SK-N-SH (cell line): ENCODE data around the gene TAOK3. TPM values are rescaled to one million over a fixed set of nuclear protein-coding genes. Genes with fewer than 3 reads are reported as not detected.

ENCODE experiments used
- CTCF ChIA-PET: fragments of 300-600, 350-600 bp; formaldehyde crosslinking; extraction: SDS; loops from one replicate; lab custom pipeline; 2021; lab: Yijun Ruan, JAX
- POLR2A ChIA-PET: fragments of 350-600 bp; sonication (Branson Sonifier 250); formaldehyde crosslinking; extraction: SDS; loops from one replicate; lab custom pipeline; 2020; ENCODE audit warnings: antibody characterized with exemption, inconsistent platforms; lab: Yijun Ruan, JAX
- DNase-seq: peaks from one replicate; pipeline ENCODE4 v3.0.0; 2012
- H2AFZ ChIP-seq: fragments of 200-600 bp; sonication (generic); 2 replicates; pipeline ENCODE4 v1.8.1; 2016; ENCODE audit warnings: antibody characterized with exemption, mild to moderate bottlenecking, low read depth
- H3F3A ChIP-seq: fragments of 200-600 bp; sonication (generic); replicated peaks from 2 replicates; pipeline ENCODE3; 2016; ENCODE audit warnings: antibody characterized with exemption, mild to moderate bottlenecking; ENCODE audit not compliant: insufficient read depth
- H3K27ac ChIP-seq, 2 experiments: fragments of 200-500 bp in 1 of 2; fragments of 200-600 bp in 1 of 2; sonication (Bioruptor generic) in 1 of 2; sonication (generic), shearing (Covaris generic) in 1 of 2; 2 replicates each; pipeline versions ENCODE4 v1.5.1 to v1.6.1; 2014 to 2016; ENCODE audit warnings: low read depth in 2 of 2, inconsistent platforms in 1 of 2, low read length in 1 of 2, mild to moderate bottlenecking in 1 of 2, mixed read lengths in 1 of 2
- H3K27me3 ChIP-seq: fragments of 200-600 bp; sonication (generic), shearing (Covaris generic); 2 replicates; pipeline ENCODE4 v1.6.1; 2016; ENCODE audit warnings: mixed run types; ENCODE audit not compliant: insufficient read depth
- H3K36me3 ChIP-seq, 2 experiments: fragments of 200-500 bp in 1 of 2; fragments of 200-600 bp in 1 of 2; sonication (Bioruptor generic) in 1 of 2; sonication (generic) in 1 of 2; replicated peaks in 1 of 2; 2 replicates each; pipeline versions ENCODE3 to v1.5.1; 2014 to 2016; ENCODE audit warnings: low read length in 1 of 2, mild to moderate bottlenecking in 1 of 2; ENCODE audit not compliant: insufficient read depth in 2 of 2, control insufficient read depth in 1 of 2
- H3K4me1 ChIP-seq, 2 experiments: fragments of 200-500 bp in 1 of 2; fragments of 200-600 bp in 1 of 2; sonication (Bioruptor generic) in 1 of 2; sonication (generic), shearing (Covaris generic) in 1 of 2; 2 replicates each; pipeline versions ENCODE4 v1.5.1 to v1.6.1; 2014 to 2016; ENCODE audit warnings: low read depth in 1 of 2, low read length in 1 of 2, mixed run types in 1 of 2; ENCODE audit not compliant: insufficient read depth in 2 of 2, control insufficient read depth in 1 of 2
- H3K4me2 ChIP-seq: fragments of 200-600 bp; sonication (generic), shearing (Covaris generic); 2 replicates; pipeline ENCODE4 v1.6.1; 2017; ENCODE audit warnings: mixed run types
- H3K4me3 ChIP-seq, 2 experiments: fragments of 200-500 bp in 1 of 2; fragments of 200-600 bp in 1 of 2; sonication (Bioruptor generic) in 1 of 2; sonication (generic), shearing (Covaris generic) in 1 of 2; 2 replicates each; pipeline versions ENCODE4 v1.5.1 to v1.8.1; 2014 to 2016; ENCODE audit warnings: low read depth in 2 of 2, inconsistent platforms in 1 of 2, low read length in 1 of 2, mild to moderate bottlenecking in 1 of 2, mixed read lengths in 1 of 2, moderate library complexity in 1 of 2
- H3K79me2 ChIP-seq: fragments of 200-600 bp; sonication (generic); 2 replicates; pipeline ENCODE4 v1.8.1; 2017; ENCODE audit warnings: mild to moderate bottlenecking; ENCODE audit not compliant: insufficient read depth
- H3K9ac ChIP-seq: fragments of 200-600 bp; sonication (generic); 2 replicates; pipeline ENCODE4 v1.6.1; 2017; ENCODE audit warnings: mixed run types
- H3K9me2 ChIP-seq: fragments of 200-600 bp; sonication (generic); 2 replicates; pipeline ENCODE4 v1.6.1; 2017; ENCODE audit warnings: mixed run types
- H3K9me3 ChIP-seq: fragments of 200-600 bp; sonication (generic); 2 replicates; pipeline ENCODE4 v1.6.1; 2017; ENCODE audit warnings: mixed run types, mild to moderate bottlenecking, moderate library complexity
- H4K20me1 ChIP-seq: fragments of 200-600 bp; sonication (generic); 2 replicates; pipeline ENCODE4 v1.6.1; 2017; ENCODE audit warnings: mild to moderate bottlenecking, mixed run types; ENCODE audit not compliant: insufficient read depth
- FOSL2 ChIP-seq: IDR thresholded peaks from 2 replicates; pipeline ENCODE4 v1.4.0; 2012; ENCODE audit warnings: low read depth, mild to moderate bottlenecking, moderate library complexity, borderline replicate concordance
- FOXJ3 ChIP-seq: sonication (generic); formaldehyde crosslinking; IDR thresholded peaks from 2 replicates; pipeline ENCODE4 v1.5.1; 2020; ENCODE audit warnings: mild to moderate bottlenecking, missing genetic modification reagents
- MXI1 ChIP-seq: IDR thresholded peaks from 2 replicates; pipeline ENCODE4 v1.6.1; 2012; ENCODE audit warnings: mild to moderate bottlenecking, low read depth, low read length, improper control_type of control experiment
- NFIC ChIP-seq: IDR thresholded peaks from 2 replicates; pipeline ENCODE4 v1.4.0; 2012; ENCODE audit warnings: borderline replicate concordance
- RAD21 ChIP-seq: IDR thresholded peaks from 2 replicates; pipeline ENCODE4 v1.6.1; 2012; ENCODE audit warnings: mild to moderate bottlenecking, low read length
- REST ChIP-seq: IDR thresholded peaks from 2 replicates; pipeline ENCODE4 v1.6.1; 2012; ENCODE audit warnings: mild to moderate bottlenecking, low read depth, low read length, moderate library complexity
- RXRA ChIP-seq: IDR thresholded peaks from 2 replicates; pipeline ENCODE4 v1.4.0; 2012; ENCODE audit warnings: low read depth, mild to moderate bottlenecking, borderline replicate concordance
- SMC3 ChIP-seq: IDR thresholded peaks from 2 replicates; pipeline ENCODE4 v1.6.1; 2012; ENCODE audit warnings: low read depth, low read length, improper control_type of control experiment
- TAF1 ChIP-seq: IDR thresholded peaks from 2 replicates; pipeline ENCODE4 v1.6.1; 2012; ENCODE audit warnings: low read depth, mild to moderate bottlenecking, low read length, moderate library complexity, borderline replicate concordance
- YY1 ChIP-seq: IDR thresholded peaks from 2 replicates; pipeline ENCODE4 v1.4.0; 2012; ENCODE audit warnings: low read depth, mild to moderate bottlenecking
- ZBTB33 ChIP-seq: IDR thresholded peaks from 2 replicates; pipeline ENCODE4 v1.4.0; 2012; ENCODE audit warnings: low read depth, borderline replicate concordance
- WGBS: methylation state at CpG from one replicate; pipeline ENCODE4 v1.1.6; 2017; ENCODE audit warnings: low lambda C conversion rate; 5-methylcytosine and 5-hydroxymethylcytosine counted together
- polyA plus RNA-seq, 3 experiments: library from polyadenylated mRNA; depleted of rRNA; stranded (reverse); fragments of >200 nt; gene quantifications; 2 replicates each; pipeline ENCODE4 v1.2.3, GENCODE V29; 2012
- TF ChIP-seq, protein P1 (sequence below): fragments of 200-600 bp; sonication (generic); IDR thresholded peaks from 2 replicates; pipeline ENCODE4 v1.6.1; 2017; ENCODE audit warnings: antibody characterized with exemption, mild to moderate bottlenecking, moderate library complexity

Gene TAOK3
- polyA plus RNA-seq, 1 of the 3 experiments (the other 2 are of a cell fraction) = 18.1 TPM

DNA sequence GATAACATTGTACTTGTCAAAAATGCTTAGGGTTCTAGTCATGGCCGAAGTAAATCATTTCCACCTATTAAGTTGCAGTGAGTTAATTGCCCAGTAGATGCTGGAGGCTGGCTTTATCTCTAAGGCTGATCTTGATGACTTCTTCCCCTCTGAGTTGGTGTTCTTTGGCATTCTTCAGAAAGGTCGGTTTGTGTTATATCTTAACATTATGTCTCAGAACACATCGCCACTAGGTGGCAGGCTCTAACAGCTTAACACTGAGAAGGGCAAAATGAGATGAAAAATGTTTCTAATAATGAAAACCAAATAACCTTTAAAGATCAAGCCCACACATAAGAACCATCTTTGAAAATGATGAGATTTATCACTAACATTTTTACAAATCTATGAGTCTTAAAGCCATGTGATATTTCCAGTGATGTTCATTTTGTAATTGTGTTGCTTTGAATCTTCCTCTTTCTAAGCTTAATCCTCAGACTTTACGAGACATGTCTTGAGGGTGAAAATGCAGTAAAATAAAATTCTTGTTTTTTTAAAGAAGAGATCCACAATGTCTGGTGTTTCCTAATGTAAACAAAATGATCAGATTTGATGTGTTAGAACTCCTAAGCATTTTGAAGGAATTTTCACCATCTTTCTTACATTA, 32.3 kb upstream of the TAOK3 start:
- 0 out of 2 replicates have a peak, but pooled peaks cover 4% of the 10 kb centered on the region for H4K20me1 ChIP-seq
- H3K27ac ChIP-seq = no peak overlapping the region
- no peaks in the 10 kb centered on the region for H3K27me3 ChIP-seq
- no peak overlapping the region for H3K4me2 ChIP-seq
- H3K9me3 ChIP-seq = no peaks in the 10 kb centered on the region
- 33% methylated on average over 4 of the region's 4 CpGs for WGBS
- H3K79me2 ChIP-seq = no peaks in the 10 kb centered on the region
- CTCF ChIA-PET = interaction anchor here (0.6 to 3.4 kb wide), 35 partner anchors 7 to 1713 kb away, joined by 3 to 24 read pairs (median 4); partner anchors contain the start of gene SUDS3
- no peak overlapping the region; a peak in 1 of 4 replicates for H3K4me3 ChIP-seq
- no peak overlapping the region for H3K9ac ChIP-seq
- H3K4me1 ChIP-seq = no peaks in the 10 kb centered on the region; a peak in 1 of 4 replicates
- H3K9me2 ChIP-seq = no peaks in the 10 kb centered on the region
- peak; percentile 44 for DNase-seq
- H3K36me3 ChIP-seq = peaks cover 56 to 69% of the 10 kb centered on the region in 2 experiments
- no peak overlapping the region for H2AFZ ChIP-seq
- peak; percentile 53 for TF ChIP-seq SMC3
- peak; percentile 85 for TF ChIP-seq RAD21
- TF ChIP-seq, protein P1, sequence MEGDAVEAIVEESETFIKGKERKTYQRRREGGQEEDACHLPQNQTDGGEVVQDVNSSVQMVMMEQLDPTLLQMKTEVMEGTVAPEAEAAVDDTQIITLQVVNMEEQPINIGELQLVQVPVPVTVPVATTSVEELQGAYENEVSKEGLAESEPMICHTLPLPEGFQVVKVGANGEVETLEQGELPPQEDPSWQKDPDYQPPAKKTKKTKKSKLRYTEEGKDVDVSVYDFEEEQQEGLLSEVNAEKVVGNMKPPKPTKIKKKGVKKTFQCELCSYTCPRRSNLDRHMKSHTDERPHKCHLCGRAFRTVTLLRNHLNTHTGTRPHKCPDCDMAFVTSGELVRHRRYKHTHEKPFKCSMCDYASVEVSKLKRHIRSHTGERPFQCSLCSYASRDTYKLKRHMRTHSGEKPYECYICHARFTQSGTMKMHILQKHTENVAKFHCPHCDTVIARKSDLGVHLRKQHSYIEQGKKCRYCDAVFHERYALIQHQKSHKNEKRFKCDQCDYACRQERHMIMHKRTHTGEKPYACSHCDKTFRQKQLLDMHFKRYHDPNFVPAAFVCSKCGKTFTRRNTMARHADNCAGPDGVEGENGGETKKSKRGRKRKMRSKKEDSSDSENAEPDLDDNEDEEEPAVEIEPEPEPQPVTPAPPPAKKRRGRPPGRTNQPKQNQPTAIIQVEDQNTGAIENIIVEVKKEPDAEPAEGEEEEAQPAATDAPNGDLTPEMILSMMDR = peak; percentile 92
- no peak for TF ChIP-seq FOXJ3 (CRISPR knock-in tag)
- POLR2A ChIA-PET = interaction anchor here (0.7 kb wide), 1 partner anchor 16 kb away, joined by 3 read pairs; no protein-coding TSS in a partner anchor
- H3F3A ChIP-seq = peaks cover 6% of the 10 kb centered on the region

- no peaks in the 10 kb centered on the region; the same call in 1 of the 2 replicates for H3K79me2 ChIP-seq
- no peaks in the 10 kb centered on the region; a peak in 1 of 4 replicates for H3K4me1 ChIP-seq
- H3K9me2 ChIP-seq = no peaks in the 10 kb centered on the region
- DNase-seq = no peak
- H2AFZ ChIP-seq = no peak overlapping the region
- H3K4me2 ChIP-seq = no peak overlapping the region
- peak overlapping the region in 1 of 2 experiments; percentile 46; a peak in 2 of 4 replicates for H3K27ac ChIP-seq
- CTCF ChIA-PET = no interaction called here
- no peak overlapping the region for H3K4me3 ChIP-seq
- H4K20me1 ChIP-seq = 0 out of 2 replicates have a peak, but pooled peaks cover 4% of the 10 kb centered on the region
- WGBS = 47% methylated on average over 6 of the region's 6 CpGs
- no peaks in the 10 kb centered on the region for H3K27me3 ChIP-seq
- H3F3A ChIP-seq = peaks cover 6% of the 10 kb centered on the region
- 0 out of 2 replicates have a peak, but pooled peaks have one; percentile 6 for TF ChIP-seq NFIC
- TF ChIP-seq YY1 = no peak
- no peak for TF ChIP-seq SMC3
- TF ChIP-seq FOSL2 = peak; percentile 12; the same call in 1 of the 2 replicates
- no peaks in the 10 kb centered on the region for H3K9me3 ChIP-seq
- peaks cover 52 to 79% of the 10 kb centered on the region in 2 experiments for H3K36me3 ChIP-seq
- no peak overlapping the region for H3K9ac ChIP-seq
- POLR2A ChIA-PET = no interaction called here
Measured at GRCh38 chr12:118402251-118402650, 29.5 kb upstream of the TAOK3 start.

- Histone ChIP-seq H3K4me1 (no peaks in the 10 kb centered on the region; a peak in 1 of 4 replicates), H3K9ac (no peak overlapping the region), H3K79me2 (peaks cover 6% of the 10 kb centered on the region), H3F3A (peaks cover 6% of the 10 kb centered on the region), H3K27me3 (no peaks in the 10 kb centered on the region), H3K9me2 (no peaks in the 10 kb centered on the region), H3K4me2 (no peak overlapping the region), H4K20me1 (no peaks in the 10 kb centered on the region), H3K9me3 (no peaks in the 10 kb centered on the region), H3K27ac (no peak overlapping the region), H3K4me3 (no peak overlapping the region), H3K36me3 (peaks cover 44 to 69% of the 10 kb centered on the region in 2 experiments), H2AFZ (no peak overlapping the region)
- ChIA-PET POLR2A (no interaction called here), CTCF (interaction anchor here (1.2 kb wide), 1 partner anchor 21 kb away, joined by 3 read pairs; no protein-coding TSS in a partner anchor)
- no peak for DNase-seq
- WGBS = 95% methylated on average over 5 of the region's 5 CpGs
- TF ChIP-seq RXRA (no peak), FOSL2 (no peak), REST (no peak), MXI1 (no peak), TAF1 (no peak), ZBTB33 (no peak)
Measured at GRCh38 chr12:118398940-118399339, 26.2 kb upstream of the TAOK3 start.
